Ishikawa (cell line): ENCODE results near the gene IGF2BP3.

Experiments used
- EGR1 ChIP-seq: IDR thresholded peaks from 2 replicates; pipeline ENCODE4 v1.6.1; 2012
- EP300 ChIP-seq: IDR thresholded peaks from 2 replicates; pipeline ENCODE4 v1.6.1; 2012; ENCODE audit warnings: borderline replicate concordance
- TCF12 ChIP-seq: IDR thresholded peaks from 2 replicates; pipeline ENCODE4 v1.6.1; 2012; ENCODE audit warnings: low read depth

DNA sequence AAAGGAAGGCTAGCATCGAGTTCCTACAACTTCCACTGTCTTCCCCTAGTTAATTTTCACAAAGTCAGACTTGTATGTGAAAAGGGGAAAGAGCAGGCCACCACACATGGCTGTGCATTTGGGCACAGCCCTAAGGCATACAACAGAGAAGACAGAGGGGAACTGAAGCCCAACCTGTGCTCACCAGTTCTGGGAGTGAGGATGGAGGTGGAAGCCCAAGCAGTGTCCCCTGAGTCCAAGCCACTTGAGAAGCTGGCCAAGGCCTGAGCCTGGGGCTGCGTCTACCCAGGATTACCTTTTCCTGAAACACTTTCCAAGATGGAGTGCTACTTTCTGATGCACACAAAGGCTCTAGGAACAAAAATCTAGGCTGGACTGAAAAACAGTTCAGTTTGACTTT lies 203.4 kb downstream of the IGF2BP3 start:
- TF ChIP-seq EGR1 (no peak), EP300 (no peak), TCF12 (no peak)
